IPS-18a (cell line): Measurements from ENCODE around the gene OR4D2.
A peak's percentile ranks its signal among the peaks of the same experiment; 100 is the strongest.

ENCODE experiments used
- H3K27ac ChIP-seq: one replicate; pipeline ENCODE4 v1.5.1; 2013; ENCODE audit warnings: low read length
- H3K27me3 ChIP-seq: one replicate; pipeline ENCODE4 v1.6.1; 2013; ENCODE audit warnings: mild to moderate bottlenecking, low read length; ENCODE audit not compliant: control insufficient read depth, insufficient read depth
- H3K36me3 ChIP-seq: one replicate; pipeline ENCODE4 v1.6.1; 2013; ENCODE audit warnings: low read depth, low read length; ENCODE audit not compliant: control insufficient read depth
- H3K4me1 ChIP-seq: one replicate; pipeline ENCODE4 v1.6.1; 2013; ENCODE audit warnings: low read depth, low read length; ENCODE audit not compliant: control insufficient read depth
- H3K4me3 ChIP-seq: one replicate; pipeline ENCODE4 v1.5.1; 2013; ENCODE audit warnings: low read length
- H3K9ac ChIP-seq: one replicate; pipeline ENCODE4 v1.6.1; 2013; ENCODE audit warnings: mild to moderate bottlenecking, low read length, moderate library complexity
- H3K9me3 ChIP-seq: one replicate; pipeline ENCODE4 v1.6.1; 2013; ENCODE audit warnings: low read depth, low read length; ENCODE audit not compliant: control insufficient read depth

The OR4D2 gene

DNA sequence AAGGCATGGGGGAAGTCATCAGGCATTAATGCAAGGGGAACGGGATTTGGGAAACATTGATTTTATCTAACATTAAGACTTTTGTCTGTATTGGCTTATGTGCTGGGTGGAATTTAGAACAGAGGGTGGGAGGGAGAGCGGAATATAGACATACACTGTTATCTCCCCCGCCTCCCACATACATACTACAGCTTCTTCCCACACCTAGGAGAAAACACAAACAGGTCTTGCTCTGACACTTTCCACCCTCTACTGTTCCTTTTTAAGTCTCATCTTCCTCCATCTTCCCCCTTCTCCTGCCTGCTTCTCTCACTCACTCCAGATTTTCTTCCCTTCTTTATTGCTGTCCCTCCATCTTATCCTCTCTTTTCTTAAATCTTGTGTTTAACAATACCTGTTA, 18.2 kb upstream of the OR4D2 start:
- Histone ChIP-seq H3K4me1 (no peaks in the 10 kb centered on the region), H3K27ac (no peak overlapping the region), H3K9me3 (peaks cover 10% of the 10 kb centered on the region), H3K9ac (no peak overlapping the region), H3K27me3 (peaks cover 13% of the 10 kb centered on the region), H3K4me3 (no peak overlapping the region), H3K36me3 (no peaks in the 10 kb centered on the region)

DNA sequence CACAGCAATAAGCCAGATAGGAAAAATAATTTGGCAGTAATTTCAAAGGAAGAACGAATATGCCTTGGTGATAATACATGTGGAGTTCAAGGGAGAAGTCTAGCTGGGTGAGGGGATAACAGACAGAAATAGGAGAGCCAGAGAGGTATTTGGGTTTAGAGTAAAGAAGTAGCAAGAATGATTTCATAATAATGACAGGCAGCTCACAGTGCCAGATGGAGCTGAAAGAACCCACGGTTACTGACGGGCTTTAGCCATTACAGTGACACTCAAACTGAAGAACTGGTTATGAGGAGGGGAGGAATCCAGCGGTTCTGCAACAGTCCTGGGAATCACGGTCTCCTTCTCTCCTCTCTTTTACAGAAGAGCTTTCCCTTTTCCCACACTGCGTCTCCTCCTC, 16.4 kb upstream of the OR4D2 start:
- Histone ChIP-seq H3K27ac (no peak overlapping the region), H3K9me3 (no peaks in the 10 kb centered on the region), H3K36me3 (no peaks in the 10 kb centered on the region), H3K9ac (no peak overlapping the region), H3K4me1 (no peaks in the 10 kb centered on the region), H3K4me3 (no peak overlapping the region), H3K27me3 (peaks cover 18% of the 10 kb centered on the region)

DNA sequence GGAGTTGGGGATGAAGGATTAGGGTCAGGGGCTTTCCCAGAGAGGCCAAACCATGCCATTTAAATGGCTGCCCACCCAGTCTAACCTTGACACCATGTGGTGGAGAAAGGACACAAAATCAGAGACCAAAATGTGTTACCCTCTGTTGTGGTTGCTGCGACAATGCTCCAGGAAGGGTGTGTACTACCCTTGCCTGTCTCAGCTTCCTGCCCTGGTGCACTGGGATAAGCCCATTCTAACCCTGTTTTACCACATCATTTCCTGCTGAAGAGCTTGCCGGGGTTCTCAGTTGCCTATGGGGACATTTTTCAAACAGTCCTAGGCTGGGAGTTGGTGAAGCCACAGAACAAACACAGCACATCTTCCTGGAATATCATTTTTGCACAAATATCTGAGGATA, 13.7 kb upstream of the OR4D2 start:
- Histone ChIP-seq H3K9ac (no peak overlapping the region), H3K4me1 (peaks cover 4% of the 10 kb centered on the region), H3K36me3 (no peaks in the 10 kb centered on the region), H3K4me3 (no peak overlapping the region), H3K27me3 (peaks cover 41% of the 10 kb centered on the region), H3K9me3 (no peaks in the 10 kb centered on the region), H3K27ac (no peak overlapping the region)

DNA sequence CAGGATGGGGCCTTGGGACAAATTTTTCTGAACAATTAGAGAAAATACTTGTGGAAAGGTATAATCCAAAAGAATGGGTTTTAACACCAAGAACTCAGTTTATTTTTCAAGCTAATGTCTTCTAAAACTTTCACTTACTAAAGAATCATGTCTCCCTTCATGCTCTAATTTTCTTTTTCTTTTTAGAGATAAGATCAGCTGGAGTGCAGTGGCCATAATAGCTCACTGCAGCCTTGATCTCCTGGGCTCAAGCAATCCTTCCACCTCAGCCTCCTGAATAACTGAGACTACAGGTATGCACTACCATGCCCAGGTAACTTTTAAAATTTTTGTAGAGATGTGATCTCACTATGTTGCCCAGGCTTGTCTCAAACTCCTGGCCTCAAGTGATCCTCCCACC, 13.1 kb upstream of the OR4D2 start:
- Histone ChIP-seq H3K4me1 (peaks cover 4% of the 10 kb centered on the region), H3K27ac (no peak overlapping the region), H3K9ac (no peak overlapping the region), H3K9me3 (no peaks in the 10 kb centered on the region), H3K27me3 (peaks cover 41% of the 10 kb centered on the region), H3K4me3 (no peak overlapping the region), H3K36me3 (no peaks in the 10 kb centered on the region)

DNA sequence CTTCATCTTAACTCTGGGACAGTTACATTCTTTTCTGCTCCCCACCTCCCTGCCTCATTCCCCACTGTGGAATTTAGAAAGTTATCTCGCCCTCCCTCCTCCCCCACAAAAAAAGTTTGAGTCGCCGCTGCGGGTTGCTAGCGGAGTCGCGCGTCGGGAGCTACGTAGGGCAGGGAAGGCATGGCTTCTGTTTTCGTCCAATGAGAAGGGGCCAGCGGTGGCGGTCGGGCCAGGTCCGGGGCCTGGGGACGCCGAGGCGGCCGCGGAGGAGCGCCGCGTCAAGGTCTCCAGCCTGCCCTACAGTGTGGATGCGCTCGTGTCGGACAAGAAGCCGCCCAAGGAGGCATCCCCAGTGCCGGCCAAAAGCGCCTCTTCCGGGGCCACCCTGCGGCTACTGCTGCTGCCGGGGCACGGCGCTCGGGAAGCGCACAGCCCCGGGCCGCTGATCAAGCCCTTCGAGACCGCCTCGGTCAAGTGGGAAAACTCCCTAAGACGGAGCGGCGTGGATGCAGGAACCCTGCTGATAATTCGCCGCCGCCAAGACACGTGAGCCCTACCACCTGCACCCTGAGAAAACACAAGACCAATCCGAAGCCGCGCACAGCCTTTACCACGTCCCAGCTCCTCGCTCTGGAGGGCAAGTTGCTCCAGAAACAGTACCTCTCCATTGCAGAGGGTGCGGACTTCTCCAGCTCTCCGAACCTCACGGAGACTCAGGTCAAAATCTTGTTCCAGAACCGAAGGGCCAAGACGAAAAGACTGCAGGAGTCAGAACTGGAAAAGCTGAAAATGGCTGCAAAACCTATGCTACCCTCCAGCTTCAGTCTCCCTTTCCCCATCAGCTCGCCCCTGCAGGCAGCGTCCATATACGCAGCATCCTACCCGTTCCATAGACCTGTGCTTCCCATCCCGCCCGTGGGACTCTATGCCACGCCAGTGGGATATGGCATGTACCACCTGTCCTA, 9.7 kb upstream of the OR4D2 start:
- Histone ChIP-seq H3K4me1 (peaks cover 4% of the 10 kb centered on the region), H3K36me3 (no peaks in the 10 kb centered on the region), H3K9me3 (no peaks in the 10 kb centered on the region), H3K4me3 (peak overlapping the region; percentile 80), H3K27ac (no peak overlapping the region), H3K27me3 (peaks cover 33% of the 10 kb centered on the region), H3K9ac (peak overlapping the region; percentile 47)

DNA sequence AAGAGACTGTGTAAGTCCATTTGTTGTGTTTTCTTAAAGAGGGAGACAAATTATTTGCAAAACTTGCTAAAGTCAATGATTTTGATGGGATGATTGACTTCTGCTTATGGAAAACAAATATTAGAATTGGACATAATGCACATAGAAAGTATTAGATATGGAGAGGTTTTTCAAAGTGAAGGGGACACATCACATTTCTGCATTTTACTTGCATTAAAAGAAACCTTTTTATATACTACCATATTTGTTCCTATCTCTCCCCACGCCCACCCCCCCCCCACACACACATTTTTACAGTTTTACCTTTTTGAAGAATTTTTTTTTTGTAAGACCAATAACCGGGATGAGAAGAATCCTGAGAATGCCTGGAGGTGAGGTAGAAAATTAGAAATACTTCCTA, 8.6 kb upstream of the OR4D2 start:
- Histone ChIP-seq H3K36me3 (no peaks in the 10 kb centered on the region), H3K4me3 (no peak overlapping the region), H3K27me3 (peaks cover 35% of the 10 kb centered on the region)

DNA sequence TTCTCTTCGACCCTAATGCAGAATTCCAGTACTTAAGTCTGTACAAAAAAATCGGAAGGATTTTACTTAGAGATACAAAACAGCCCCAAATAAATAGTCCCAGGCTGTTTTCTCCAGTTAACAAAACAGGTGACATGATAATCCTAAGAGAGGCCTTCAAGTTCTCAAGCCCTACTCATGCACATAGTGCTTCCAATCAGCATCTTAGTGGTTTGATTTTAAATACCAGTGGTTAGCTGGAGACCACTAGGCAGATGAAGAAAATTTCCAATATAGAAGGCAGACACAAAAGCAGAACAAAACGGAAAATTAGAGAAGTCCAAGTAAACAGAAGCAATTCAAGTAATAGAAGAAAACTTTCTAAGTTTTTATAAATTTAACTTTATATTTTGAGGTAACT, 5.2 kb upstream of the OR4D2 start:
- Histone ChIP-seq H3K36me3 (no peaks in the 10 kb centered on the region), H3K9ac (no peak overlapping the region), H3K9me3 (no peaks in the 10 kb centered on the region), H3K4me3 (no peak overlapping the region), H3K4me1 (peaks cover 2% of the 10 kb centered on the region), H3K27me3 (peaks cover 23% of the 10 kb centered on the region), H3K27ac (no peak overlapping the region)

More for the DNA sequence above, 8.6 kb upstream of the OR4D2 start:
- Histone ChIP-seq H3K27ac (no peak overlapping the region), H3K9me3 (no peaks in the 10 kb centered on the region), H3K4me1 (peaks cover 4% of the 10 kb centered on the region), H3K9ac (no peak overlapping the region)

DNA sequence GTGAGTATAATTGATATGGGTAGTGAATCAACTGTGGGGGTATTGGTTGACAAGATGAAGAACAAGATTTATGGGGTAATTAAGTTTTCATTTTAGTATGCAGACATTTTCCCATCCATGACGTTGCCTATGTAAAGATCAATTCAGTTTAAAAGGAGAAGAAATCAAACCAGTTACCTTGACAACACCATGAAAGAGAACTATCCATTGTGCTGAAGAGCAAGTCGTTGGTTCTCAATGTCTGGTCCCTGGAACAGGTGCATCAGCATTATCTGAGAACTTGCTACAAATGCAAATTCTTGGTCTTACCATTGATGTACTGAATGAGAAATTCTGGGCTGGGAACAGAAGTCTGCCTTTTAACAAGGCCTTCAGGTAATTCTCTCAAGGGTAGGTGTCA, 801 bp upstream of the OR4D2 start:
- no peak overlapping the region for H3K27ac ChIP-seq
- no peaks in the 10 kb centered on the region for H3K4me1 ChIP-seq
- no peak overlapping the region for H3K9ac ChIP-seq
- H3K4me3 ChIP-seq, result no peak overlapping the region
- no peaks in the 10 kb centered on the region for H3K9me3 ChIP-seq
- H3K27me3 ChIP-seq, result peaks cover 14% of the 10 kb centered on the region
- no peaks in the 10 kb centered on the region for H3K36me3 ChIP-seq

DNA sequence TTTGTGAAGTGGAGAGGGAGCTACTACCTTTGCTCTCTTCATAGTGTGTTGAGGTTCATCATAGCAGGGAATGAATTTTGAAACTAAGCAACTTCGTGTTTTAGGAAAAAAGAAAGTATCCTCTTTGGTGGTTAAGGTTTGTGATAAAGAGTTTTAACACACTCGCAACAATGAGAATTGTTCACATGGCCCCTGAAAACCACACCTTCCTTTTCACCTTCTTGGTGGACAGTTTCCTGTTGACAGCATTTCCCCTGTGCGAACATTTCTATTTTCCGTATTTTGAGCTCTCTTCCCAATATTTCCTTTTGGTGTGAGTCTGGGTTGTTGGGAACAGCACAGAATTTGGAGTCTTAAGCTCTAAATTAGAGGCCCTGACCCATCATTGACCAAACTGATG, 3.8 kb downstream of the OR4D2 start:
- peaks cover 8% of the 10 kb centered on the region for H3K27me3 ChIP-seq
- H3K4me1 ChIP-seq, result no peaks in the 10 kb centered on the region
- H3K4me3 ChIP-seq, result no peak overlapping the region
- H3K36me3 ChIP-seq, result no peaks in the 10 kb centered on the region
- H3K27ac ChIP-seq, result no peak overlapping the region
- no peak overlapping the region for H3K9ac ChIP-seq
- no peaks in the 10 kb centered on the region for H3K9me3 ChIP-seq

DNA sequence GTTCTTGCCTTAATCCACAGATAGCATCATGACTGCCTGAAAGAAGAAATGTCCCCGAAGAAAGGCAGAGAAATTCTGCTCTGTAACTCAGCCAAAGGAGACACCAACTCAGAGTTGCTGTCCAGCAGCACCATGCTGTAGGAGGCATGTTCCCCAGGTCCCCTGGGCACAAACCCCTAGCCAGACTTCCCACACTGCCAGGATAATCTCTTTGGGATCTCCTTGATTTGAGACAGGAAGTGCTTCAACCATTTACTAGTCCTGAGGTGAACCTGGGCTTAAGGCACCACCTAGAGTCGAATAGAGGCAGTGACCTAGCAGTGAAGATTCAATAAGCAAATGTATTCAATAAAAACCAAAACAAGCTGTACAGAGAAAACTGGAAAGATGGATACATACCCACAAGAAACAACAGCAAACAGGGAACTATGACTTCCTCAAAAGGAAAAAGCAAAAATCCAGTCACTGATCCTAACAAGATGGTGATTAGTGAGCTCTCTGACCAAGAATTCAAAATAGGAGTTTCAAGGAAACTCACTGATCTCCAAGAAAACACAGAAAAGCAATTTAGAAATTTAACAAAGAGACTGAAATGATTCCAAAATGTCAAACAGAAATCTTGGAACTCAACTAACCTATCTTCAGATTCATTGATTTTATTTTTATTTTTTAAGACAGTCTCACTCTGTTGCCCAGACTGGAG, 5.7 kb downstream of the OR4D2 start:
- Histone ChIP-seq H3K9ac (no peak overlapping the region), H3K27ac (no peak overlapping the region), H3K36me3 (no peaks in the 10 kb centered on the region), H3K4me3 (no peak overlapping the region), H3K9me3 (no peaks in the 10 kb centered on the region), H3K4me1 (no peaks in the 10 kb centered on the region), H3K27me3 (peaks cover 8% of the 10 kb centered on the region)

DNA sequence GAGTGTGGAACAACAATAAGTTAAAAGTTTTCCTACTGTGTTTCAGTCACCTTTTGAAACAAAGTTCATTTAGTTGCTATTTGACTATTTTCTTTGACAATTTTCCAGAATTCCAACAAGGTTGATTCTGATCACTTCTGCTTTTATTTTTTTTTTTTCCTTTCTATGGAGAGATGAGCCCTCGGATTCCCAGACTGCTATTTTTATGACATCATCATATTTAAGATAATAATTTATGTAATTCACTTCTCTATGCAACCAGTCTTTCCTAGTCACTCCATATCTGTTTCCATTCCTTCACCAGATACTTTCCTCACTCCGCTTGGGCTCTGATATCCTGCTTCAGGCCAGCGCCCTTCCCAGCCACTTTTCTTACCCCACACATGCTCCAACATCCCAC, 8.1 kb downstream of the OR4D2 start:
- Histone ChIP-seq H3K9me3 (no peaks in the 10 kb centered on the region), H3K9ac (no peak overlapping the region), H3K4me1 (no peaks in the 10 kb centered on the region), H3K27me3 (no peaks in the 10 kb centered on the region), H3K27ac (no peak overlapping the region), H3K4me3 (no peak overlapping the region), H3K36me3 (no peaks in the 10 kb centered on the region)
